AML-193 (cell line): Measurements from ENCODE around the gene KRT40.

Experiments
- DNase-seq, 2 experiments: peaks; one replicate each; lab custom pipeline; 2025; lab: John Stamatoyannopoulos, UW

KRT40 gene

GRCh38 chr17:40952154-40952553, 32.0 kb downstream of the KRT40 start:
- DNase-seq = no peak

DNA sequence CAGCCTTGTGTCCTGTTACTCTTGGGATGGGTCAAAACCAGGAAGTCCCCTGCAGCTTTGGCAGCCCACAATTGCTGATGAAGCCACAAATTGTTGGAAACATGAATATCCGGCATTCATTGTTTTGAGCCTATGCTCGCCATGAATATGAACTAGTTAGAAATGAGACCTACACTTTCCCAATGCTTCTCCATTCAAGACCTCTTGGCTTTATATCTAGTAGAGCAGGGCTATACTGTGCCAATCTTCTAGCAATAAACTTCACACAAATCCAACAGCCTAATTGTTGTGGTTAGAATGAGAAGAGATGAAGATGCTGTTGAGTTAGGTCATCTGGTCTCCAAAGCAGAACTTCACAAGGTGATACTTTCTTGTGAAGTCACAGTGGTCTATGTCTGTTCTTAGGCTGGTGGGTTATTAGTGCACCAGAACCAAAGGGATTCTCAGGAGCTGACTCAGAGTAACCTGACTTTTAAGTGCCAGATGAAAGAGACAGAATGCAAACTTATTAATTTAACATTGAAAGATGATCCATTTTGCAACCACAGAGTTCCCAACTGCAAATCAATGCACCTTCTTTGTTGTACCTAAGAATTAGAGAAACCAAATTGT, 33.0 kb downstream of the KRT40 start:
- DNase-seq = no peak

- no peak for DNase-seq
Observed at GRCh38 chr17:40950176-40950575, 34.0 kb downstream of the KRT40 start.

GRCh38 chr17:40949418-40949817, 34.7 kb downstream of the KRT40 start:
- DNase-seq = no peak

DNA sequence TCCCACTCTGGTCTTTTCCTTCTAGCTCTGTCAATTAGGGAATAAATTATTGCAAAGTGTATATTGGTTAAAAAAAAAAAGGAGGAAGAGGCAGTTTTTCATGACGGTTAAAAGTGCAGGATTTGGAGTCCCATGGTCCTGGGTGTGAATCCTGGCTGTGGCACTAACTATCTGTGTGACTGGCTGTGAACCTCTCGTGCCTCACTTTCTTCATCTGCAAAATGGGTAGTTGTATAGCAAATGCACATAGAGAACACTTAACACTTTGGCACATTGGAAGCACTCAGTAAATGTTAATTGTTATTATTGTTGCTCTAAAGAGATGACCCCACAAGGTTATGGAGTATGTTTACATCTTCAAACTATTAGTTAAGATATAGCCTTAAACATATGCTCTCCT, 36.2 kb downstream of the KRT40 start:
- DNase-seq = no peak

DNA sequence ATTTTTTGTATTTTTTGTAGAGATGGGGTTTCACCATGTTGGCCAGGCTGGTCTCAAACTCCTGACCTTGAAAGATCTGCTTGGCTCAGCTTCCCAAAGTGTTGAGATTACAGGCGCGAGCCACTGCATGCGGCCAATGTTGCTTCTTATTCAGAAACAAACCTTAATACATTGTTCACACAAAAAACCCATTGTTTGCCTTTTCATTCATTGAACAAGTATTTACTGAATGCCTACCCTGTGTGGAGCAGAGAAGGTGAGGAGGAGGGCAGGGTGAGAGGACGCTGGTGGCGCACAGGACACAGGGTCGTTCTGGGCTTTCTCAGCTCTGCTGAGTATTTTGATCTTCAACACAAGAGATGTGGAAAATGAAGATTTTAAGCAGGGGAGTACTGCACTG, 38.7 kb downstream of the KRT40 start:
- no peak for DNase-seq

DNA sequence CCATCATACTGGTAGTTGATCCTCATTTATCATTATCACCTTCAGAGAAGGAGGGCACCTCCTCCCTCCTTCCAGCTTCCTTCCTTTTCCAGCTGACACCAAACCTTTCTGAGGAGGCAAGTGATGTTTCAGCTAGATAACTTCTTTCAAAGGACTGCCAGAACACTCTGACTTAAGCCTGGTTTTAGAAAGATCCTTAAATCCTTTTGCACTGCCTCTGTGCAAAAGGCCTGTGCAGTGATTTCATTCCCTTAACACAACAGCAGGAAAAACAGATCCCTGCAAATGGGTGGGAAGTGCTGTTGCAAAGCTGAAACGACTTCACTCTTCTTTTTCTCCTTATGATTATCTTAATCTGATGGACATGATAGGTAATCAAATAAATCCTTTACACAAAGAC, 39.6 kb downstream of the KRT40 start:
- DNase-seq = no peak

DNA sequence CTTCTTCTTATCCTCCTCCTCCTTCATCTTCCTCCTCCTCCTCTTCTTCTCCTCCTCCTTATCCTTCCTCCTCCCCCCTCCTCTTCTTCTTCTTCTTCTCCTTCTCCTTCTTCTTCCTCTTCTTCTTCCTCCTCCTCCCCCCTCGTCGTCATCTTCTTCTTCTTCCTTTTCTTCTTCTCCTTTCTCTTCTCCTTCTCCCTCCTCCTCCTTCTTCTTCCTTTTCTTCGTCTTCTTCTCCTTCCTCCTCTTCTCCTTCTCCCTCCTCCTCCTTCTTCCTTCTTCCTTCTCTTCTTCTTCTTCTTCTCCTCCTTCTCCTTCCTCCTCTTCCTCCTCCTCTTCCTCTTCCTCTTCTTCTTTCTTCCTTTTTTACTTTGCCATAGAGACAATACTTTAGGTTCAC, 41.6 kb downstream of the KRT40 start:
- DNase-seq = no peak

DNA sequence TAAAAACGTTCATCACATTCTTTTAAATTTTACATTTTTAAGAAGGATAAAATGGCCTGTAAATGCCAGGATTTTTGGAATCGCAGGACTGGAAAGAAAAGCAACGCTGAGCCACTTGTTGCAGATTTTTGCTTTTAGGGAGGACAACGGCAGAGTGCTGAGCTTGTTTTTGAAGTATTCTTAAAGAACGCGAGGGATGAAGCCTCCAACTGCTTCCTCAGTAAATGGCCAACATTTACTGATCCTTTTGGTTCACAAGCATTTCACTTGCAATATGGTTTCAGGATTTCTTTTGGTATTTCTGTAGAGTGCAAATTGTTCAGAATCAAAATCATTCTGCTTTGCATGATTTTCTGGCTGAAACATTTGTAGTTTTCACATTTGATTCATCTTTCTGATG, 43.9 kb downstream of the KRT40 start:
- DNase-seq = no peak

GRCh38 chr17:40938981-40939380, 45.1 kb downstream of the KRT40 start:
- no peak for DNase-seq

GRCh38 chr17:40937384-40937819, 46.7 kb downstream of the KRT40 start, which contains the start of gene KRT23:
Gene KRT23, minus strand, starts transcription at chr17:40937646. Its CDS starts 1,043 bp downstream, at chr17:40936603.
- no peak for DNase-seq

DNA sequence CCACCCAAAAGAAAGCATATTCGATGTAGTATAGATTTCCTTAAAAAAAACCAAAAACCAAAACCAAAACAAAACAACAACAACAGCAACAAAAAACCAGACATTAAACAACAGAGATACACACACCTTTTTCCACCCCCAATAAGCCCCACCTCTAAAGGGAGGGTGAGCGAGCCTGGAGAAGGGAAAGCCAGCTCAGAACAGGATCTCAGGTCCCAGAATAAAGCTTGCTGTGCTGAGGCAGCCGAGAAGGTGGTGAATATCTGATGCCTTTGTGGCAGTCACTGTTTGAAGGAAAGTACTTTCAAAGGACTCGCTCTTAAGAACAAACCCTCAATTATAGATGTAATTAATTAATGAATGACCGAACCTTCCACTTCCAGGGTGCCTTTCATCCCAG, 47.1 kb downstream of the KRT40 start:
- DNase-seq = no peak

DNA sequence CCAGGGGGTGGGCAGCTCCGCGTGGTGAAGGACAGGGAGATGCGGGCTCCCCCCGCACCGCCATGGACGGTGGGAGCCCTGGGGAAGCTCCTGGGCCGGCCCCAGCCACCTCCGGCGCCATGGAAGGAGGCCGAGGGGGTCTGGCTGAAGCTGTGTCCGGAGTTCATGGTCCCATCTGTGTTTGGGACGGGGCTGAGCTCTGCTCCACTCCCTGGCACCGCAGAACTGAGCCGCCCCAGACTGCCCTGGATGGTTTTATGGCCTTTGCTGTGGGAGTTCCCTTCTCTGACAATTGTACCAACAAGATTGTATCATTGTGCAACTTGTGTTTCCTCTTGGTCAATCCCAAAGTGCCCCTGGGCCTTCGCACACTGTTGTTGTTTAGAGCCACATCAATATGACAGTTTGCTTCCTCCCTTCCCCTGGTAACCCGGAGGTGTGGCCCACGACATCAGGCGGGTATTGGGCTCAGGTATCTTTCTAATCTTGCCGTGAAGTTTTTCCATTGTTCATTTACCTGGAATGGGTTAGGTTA, 47.6 kb downstream of the KRT40 start:
- no peak for DNase-seq

DNA sequence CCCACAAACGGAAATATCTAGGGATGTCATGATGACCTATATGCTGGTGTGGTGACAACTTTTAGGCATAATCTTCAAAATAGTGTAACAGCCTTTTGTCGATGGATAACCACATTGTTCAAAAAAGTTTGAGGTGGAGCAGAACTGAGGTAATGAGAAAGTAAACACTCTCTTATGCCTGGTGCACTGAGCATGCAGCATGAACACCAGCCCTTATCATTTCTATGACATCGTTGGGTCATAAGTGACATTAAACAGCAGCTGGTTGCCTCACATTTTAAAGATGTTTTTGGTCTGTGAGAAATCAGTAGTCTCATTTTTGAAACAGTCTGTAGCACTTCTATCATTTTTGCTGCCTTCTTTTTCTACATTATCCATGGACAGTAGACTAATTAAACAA, 48.5 kb downstream of the KRT40 start:
- DNase-seq = no peak

DNA sequence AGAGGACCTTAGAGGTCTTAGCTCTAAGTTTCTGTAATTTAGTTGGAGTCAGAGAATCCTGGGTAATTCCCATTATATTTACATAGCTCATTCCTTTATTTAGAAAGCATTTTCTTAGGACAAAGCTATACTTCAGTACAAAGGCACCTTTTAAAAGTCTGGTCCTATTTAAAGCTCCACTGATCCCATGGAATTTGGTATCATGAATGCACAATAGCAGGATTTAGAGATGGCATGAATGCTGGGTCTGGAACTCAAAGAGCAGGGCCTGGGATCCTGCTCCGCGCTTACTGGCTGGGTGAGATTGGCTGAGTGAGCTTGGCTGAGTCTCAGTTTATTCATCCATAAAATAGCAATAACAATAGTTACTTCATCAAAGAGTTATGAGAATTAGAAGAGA, 51.5 kb downstream of the KRT40 start:
- DNase-seq = no peak

DNA sequence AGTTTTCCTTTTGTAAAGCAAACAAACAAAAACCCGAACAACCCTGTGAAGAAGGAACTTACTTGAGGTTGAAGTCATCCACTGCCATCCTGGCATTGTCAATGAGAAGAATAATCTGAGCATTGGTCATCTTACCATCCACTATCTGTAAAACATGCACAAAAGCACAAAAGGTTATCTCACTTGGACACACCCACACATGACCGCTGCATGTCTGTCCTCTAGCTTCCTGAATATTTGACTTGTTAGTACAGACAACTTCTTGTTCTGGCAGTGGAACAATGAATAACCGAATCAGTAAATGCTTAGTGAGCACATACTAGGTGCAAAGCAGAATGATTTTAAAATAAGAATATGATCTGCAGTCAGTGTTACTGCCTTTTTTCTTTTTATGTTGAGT, 52.8 kb downstream of the KRT40 start:
- no peak for DNase-seq
